22Rv1 (cell line): ENCODE results near the gene FHL2.

Experiments
- ZFX ChIP-seq: fragments of 450-650 bp; IDR thresholded peaks from 2 replicates; pipeline ENCODE4 v1.6.1; 2017; ENCODE audit warnings: antibody characterized with exemption, borderline replicate concordance
- TF ChIP-seq, protein P1 (sequence below): fragments of 450-650 bp; IDR thresholded peaks from 2 replicates; pipeline ENCODE4 v1.5.1; 2017; ENCODE audit warnings: mild to moderate bottlenecking

DNA sequence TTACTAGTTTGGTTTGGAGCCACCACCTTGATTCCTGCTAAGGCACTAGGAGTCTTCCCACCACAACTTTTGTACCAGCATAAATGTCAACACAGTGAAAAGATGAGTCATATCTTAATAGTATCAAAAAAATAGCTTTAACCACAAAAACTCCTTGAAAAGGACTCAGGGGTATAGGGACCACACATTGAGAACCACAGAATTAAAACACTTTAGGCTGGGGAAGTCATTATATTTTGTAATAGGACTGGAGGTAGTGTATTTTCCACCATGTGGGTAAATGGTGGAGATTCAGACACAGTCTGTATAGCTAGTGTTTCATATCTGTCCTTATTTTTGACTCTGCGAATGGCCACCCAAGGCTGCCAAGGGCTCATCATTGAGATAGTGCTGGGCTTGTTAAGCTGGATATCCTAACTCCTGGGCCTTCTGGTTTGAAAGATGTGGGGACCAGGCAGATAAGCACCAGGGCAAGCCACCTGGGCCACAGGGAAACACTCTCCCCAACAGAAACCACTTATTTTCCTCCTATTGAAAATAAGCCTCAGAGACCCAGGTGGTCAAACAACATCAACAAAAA is 19.1 kb upstream of the FHL2 start:
- TF ChIP-seq, protein P1, sequence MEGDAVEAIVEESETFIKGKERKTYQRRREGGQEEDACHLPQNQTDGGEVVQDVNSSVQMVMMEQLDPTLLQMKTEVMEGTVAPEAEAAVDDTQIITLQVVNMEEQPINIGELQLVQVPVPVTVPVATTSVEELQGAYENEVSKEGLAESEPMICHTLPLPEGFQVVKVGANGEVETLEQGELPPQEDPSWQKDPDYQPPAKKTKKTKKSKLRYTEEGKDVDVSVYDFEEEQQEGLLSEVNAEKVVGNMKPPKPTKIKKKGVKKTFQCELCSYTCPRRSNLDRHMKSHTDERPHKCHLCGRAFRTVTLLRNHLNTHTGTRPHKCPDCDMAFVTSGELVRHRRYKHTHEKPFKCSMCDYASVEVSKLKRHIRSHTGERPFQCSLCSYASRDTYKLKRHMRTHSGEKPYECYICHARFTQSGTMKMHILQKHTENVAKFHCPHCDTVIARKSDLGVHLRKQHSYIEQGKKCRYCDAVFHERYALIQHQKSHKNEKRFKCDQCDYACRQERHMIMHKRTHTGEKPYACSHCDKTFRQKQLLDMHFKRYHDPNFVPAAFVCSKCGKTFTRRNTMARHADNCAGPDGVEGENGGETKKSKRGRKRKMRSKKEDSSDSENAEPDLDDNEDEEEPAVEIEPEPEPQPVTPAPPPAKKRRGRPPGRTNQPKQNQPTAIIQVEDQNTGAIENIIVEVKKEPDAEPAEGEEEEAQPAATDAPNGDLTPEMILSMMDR: no peak
- no peak for TF ChIP-seq ZFX
